ENCODE data around the gene TULP4. TPM values are rescaled to one million over a fixed set of nuclear protein-coding genes. Genes with fewer than 3 reads are reported as not detected.
"Not testable (repeated sequence)": the region's sequence is repeated elsewhere in the genome, so short reads cannot be mapped to it uniquely, and the experiment has no call there.

Gene TULP4
- total and polyA plus RNA-seq, 2 donors (not counting 1 experiment from before 2014, with no cell fraction given): 16.8 to 88.2 TPM

GRCh38 chr6:158521759-158522158 lies 209.5 kb downstream of the TULP4 start:
- Histone ChIP-seq H2AFZ (ENCODE audit: low read length) (no peak overlapping the region), H3K36me3 (ENCODE audit: control insufficient read depth, insufficient read depth, low read length) (no peaks in the 10 kb centered on the region), H3K79me2 (ENCODE audit: control insufficient read depth, insufficient read depth, low read length) (no peaks in the 10 kb centered on the region), H4K20me1 (ENCODE audit: control insufficient read depth, extremely low read depth, insufficient read depth, low read length) (no peaks in the 10 kb centered on the region), H3K4me3 (replicated peaks in 1 of 4; ENCODE audit: control extremely low read depth in 1 of 4, insufficient read depth in 1 of 4, low read depth in 3 of 4, low read length in 4 of 4) (no peak overlapping the region), H3K9me3 (ENCODE audit: control insufficient read depth, insufficient read depth, low read depth, low read length) (no peaks in the 10 kb centered on the region), H3K9ac (ENCODE audit: insufficient read depth, low read length) (no peak overlapping the region), H3K27me3 (ENCODE audit: control insufficient read depth, insufficient read depth, low read length) (peaks cover 4% of the 10 kb centered on the region), H3K27ac (ENCODE audit: insufficient read depth, low read length) (no peak overlapping the region), H3K4me1 (ENCODE audit: control insufficient read depth, extremely low read depth, insufficient read depth, low read length) (no peaks in the 10 kb centered on the region), H3K4me2 (ENCODE audit: extremely low read depth, insufficient read depth, low read length) (no peak overlapping the region)
- no peak for DNase-seq (ENCODE audit: low read depth in 2 of 2)
- no peak for TF ChIP-seq EZH2 (IDR thresholded peaks at IDR 0.05; ENCODE audit: low read length, missing control alignments)
- no peak for TF ChIP-seq CTCF (conservative IDR thresholded peaks at IDR 0.05 in 1 of 2, IDR thresholded peaks at IDR 0.05 in 1 of 2; ENCODE audit: low read depth in 1 of 2, low read length in 2 of 2)

- H3K4me2 ChIP-seq (ENCODE audit: extremely low read depth, insufficient read depth, low read length): no peak overlapping the region
- no peak overlapping the region for H3K27ac ChIP-seq (ENCODE audit: insufficient read depth, low read length)
- H3K36me3 ChIP-seq (ENCODE audit: control insufficient read depth, insufficient read depth, low read length): no peaks in the 10 kb centered on the region
- no peaks in the 10 kb centered on the region for H3K79me2 ChIP-seq (ENCODE audit: control insufficient read depth, insufficient read depth, low read length)
- no peaks in the 10 kb centered on the region for H4K20me1 ChIP-seq (ENCODE audit: control insufficient read depth, extremely low read depth, insufficient read depth, low read length)
- TF ChIP-seq EZH2 (IDR thresholded peaks at IDR 0.05; ENCODE audit: low read length, missing control alignments) (no peak), CTCF (conservative IDR thresholded peaks at IDR 0.05 in 1 of 2, IDR thresholded peaks at IDR 0.05 in 1 of 2; ENCODE audit: low read depth in 1 of 2, low read length in 2 of 2) (no peak)
- H2AFZ ChIP-seq (ENCODE audit: low read length): no peak overlapping the region
- DNase-seq (ENCODE audit: low read depth in 2 of 2): no peak
- H3K4me3 ChIP-seq (replicated peaks in 1 of 4; ENCODE audit: control extremely low read depth in 1 of 4, insufficient read depth in 1 of 4, low read depth in 3 of 4, low read length in 4 of 4): no peak overlapping the region
- H3K9me3 ChIP-seq (ENCODE audit: control insufficient read depth, insufficient read depth, low read depth, low read length): no peaks in the 10 kb centered on the region
- peaks cover 4% of the 10 kb centered on the region for H3K27me3 ChIP-seq (ENCODE audit: control insufficient read depth, insufficient read depth, low read length)
- H3K9ac ChIP-seq (ENCODE audit: insufficient read depth, low read length): no peak overlapping the region
- H3K4me1 ChIP-seq (ENCODE audit: control insufficient read depth, extremely low read depth, insufficient read depth, low read length): no peaks in the 10 kb centered on the region
These were observed 210.4 kb downstream of the TULP4 start for GRCh38 chr6:158522616-158523015.

- DNase-seq (ENCODE audit: low read depth in 2 of 2): no peak
- no peaks in the 10 kb centered on the region for H3K36me3 ChIP-seq (ENCODE audit: control insufficient read depth, insufficient read depth, low read length)
- H3K4me1 ChIP-seq (ENCODE audit: control insufficient read depth, extremely low read depth, insufficient read depth, low read length): no peaks in the 10 kb centered on the region
- peaks cover 4% of the 10 kb centered on the region for H3K27me3 ChIP-seq (ENCODE audit: control insufficient read depth, insufficient read depth, low read length)
- H3K9me3 ChIP-seq (ENCODE audit: control insufficient read depth, insufficient read depth, low read depth, low read length): no peaks in the 10 kb centered on the region
- H3K9ac ChIP-seq (ENCODE audit: insufficient read depth, low read length): no peak overlapping the region
- H3K4me3 ChIP-seq (replicated peaks in 1 of 4; ENCODE audit: control extremely low read depth in 1 of 4, insufficient read depth in 1 of 4, low read depth in 3 of 4, low read length in 4 of 4): no peak overlapping the region
- no peak overlapping the region for H3K27ac ChIP-seq (ENCODE audit: insufficient read depth, low read length)
- H3K4me2 ChIP-seq (ENCODE audit: extremely low read depth, insufficient read depth, low read length): no peak overlapping the region
- no peaks in the 10 kb centered on the region for H3K79me2 ChIP-seq (ENCODE audit: control insufficient read depth, insufficient read depth, low read length)
- H2AFZ ChIP-seq (ENCODE audit: low read length): no peak overlapping the region
- H4K20me1 ChIP-seq (ENCODE audit: control insufficient read depth, extremely low read depth, insufficient read depth, low read length): no peaks in the 10 kb centered on the region
- TF ChIP-seq CTCF (conservative IDR thresholded peaks at IDR 0.05 in 1 of 2, IDR thresholded peaks at IDR 0.05 in 1 of 2; ENCODE audit: low read depth in 1 of 2, low read length in 2 of 2) (no peak), EZH2 (IDR thresholded peaks at IDR 0.05; ENCODE audit: low read length, missing control alignments) (no peak)
These were observed 212.0 kb downstream of the TULP4 start for GRCh38 chr6:158524311-158524710.

- H3K27ac ChIP-seq (ENCODE audit: insufficient read depth, low read length); H2AFZ ChIP-seq (ENCODE audit: low read length); H3K36me3 ChIP-seq (ENCODE audit: control insufficient read depth, insufficient read depth, low read length); H3K79me2 ChIP-seq (ENCODE audit: control insufficient read depth, insufficient read depth, low read length); H4K20me1 ChIP-seq (ENCODE audit: control insufficient read depth, extremely low read depth, insufficient read depth, low read length); H3K9ac ChIP-seq (ENCODE audit: insufficient read depth, low read length); H3K27me3 ChIP-seq (ENCODE audit: control insufficient read depth, insufficient read depth, low read length); H3K4me2 ChIP-seq (ENCODE audit: extremely low read depth, insufficient read depth, low read length); H3K9me3 ChIP-seq (ENCODE audit: control insufficient read depth, insufficient read depth, low read depth, low read length); H3K4me1 ChIP-seq (ENCODE audit: control insufficient read depth, extremely low read depth, insufficient read depth, low read length); H3K4me3 ChIP-seq (replicated peaks in 1 of 4; ENCODE audit: control extremely low read depth in 1 of 4, insufficient read depth in 1 of 4, low read depth in 3 of 4, low read length in 4 of 4); DNase-seq (ENCODE audit: low read depth in 2 of 2): not testable (repeated sequence)
These were observed 215.6 kb downstream of the TULP4 start for GRCh38 chr6:158527858-158528257.

Measured in fibroblast of lung (primary cell).